Measurements from ENCODE around the gene LCE3C. TPM values are rescaled to one million over a fixed set of nuclear protein-coding genes. Genes with fewer than 3 reads are reported as not detected.
A peak's percentile ranks its signal among the peaks of the same experiment; 100 is the strongest.

LCE3C gene
- total and polyA plus RNA-seq, 7 experiments from 2014 or later = not detected

DNA sequence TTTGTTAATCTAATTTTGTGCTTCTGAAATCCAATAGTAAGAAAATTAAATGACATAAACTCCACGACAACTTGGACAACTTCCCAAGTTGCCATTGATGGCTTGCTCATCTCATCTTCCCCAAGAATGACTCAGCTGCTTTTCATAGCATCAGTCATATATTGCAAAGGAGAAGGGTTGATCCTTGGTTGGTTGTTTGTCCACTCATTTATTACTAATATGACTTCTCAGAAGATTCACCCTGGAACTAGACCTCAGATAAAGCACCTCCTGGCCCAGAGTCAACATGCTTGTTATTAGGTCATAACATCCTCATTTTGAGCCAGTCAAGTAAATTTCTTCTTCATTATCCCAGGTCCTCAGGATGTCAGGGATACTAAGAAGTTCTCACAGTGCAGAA lies 17.4 kb upstream of the LCE3C start:
- intact Hi-C loops (cut with micrococcal nuclease) = no loop called here
- H3K27ac ChIP-seq (ENCODE audit: low read depth, low read length) = no peak overlapping the region
- CTCF ChIA-PET = no interaction called here
- H3K36me3 Mint-ChIP-seq = no peaks in the 10 kb centered on the region
- peaks cover 0 to 3% of the 10 kb centered on the region in 2 donors for H3K27me3 ChIP-seq (ENCODE audit: control insufficient read depth in 2 of 2, insufficient read depth in 2 of 2, low read length in 2 of 2)
- H3K4me3 Mint-ChIP-seq = no peak overlapping the region
- peaks cover 0 to 5% (median 0%) of the 10 kb centered on the region in 7 donors for H3K4me1 Mint-ChIP-seq
- H3K9me3 ChIP-seq (ENCODE audit: control insufficient read depth in 2 of 3, low read length in 3 of 3) = no peaks in the 10 kb centered on the region
- no peak overlapping the region for H3K4me3 ChIP-seq (ENCODE audit: low read length)
- H3K27ac Mint-ChIP-seq = no peak overlapping the region
- H3K9me3 Mint-ChIP-seq = peaks cover 0 to 8% (median 0%) of the 10 kb centered on the region in 11 donors
- H3K4me1 ChIP-seq (ENCODE audit: control insufficient read depth in 2 of 2, insufficient read depth in 2 of 2, low read length in 2 of 2) = no peaks in the 10 kb centered on the region
- H3K27me3 Mint-ChIP-seq = peaks cover 4 to 35% (median 19%) of the 10 kb centered on the region in 5 donors
- no peak for ATAC-seq
- no peak for DNase-seq
- POLR2A ChIA-PET = no interaction called here
- H3K36me3 ChIP-seq (ENCODE audit: control insufficient read depth in 2 of 3, insufficient read depth in 3 of 3, low read length in 3 of 3) = no peaks in the 10 kb centered on the region

DNA sequence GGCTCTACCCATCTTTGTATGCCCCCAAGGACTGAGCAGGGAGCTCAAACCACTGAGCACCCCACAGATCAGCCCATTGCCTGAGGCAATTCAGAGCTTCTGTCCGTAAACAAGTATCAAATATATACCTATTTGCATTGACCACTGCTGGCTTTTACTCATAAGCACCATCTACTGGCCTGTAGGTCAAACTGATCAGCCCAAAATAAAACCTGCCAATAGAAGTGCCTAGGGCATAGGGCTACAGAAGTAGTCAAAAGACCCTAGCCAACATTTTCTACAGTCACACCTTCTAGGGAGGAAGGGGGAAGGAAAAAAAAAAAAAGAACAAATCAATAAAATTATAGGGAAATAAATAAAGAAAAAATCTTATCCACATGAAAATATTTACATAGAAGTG lies 14.4 kb upstream of the LCE3C start:
- Histone ChIP-seq H3K27ac (ENCODE audit: low read depth, low read length) (no peak overlapping the region), H3K4me1 (ENCODE audit: control insufficient read depth in 2 of 2, insufficient read depth in 2 of 2, low read length in 2 of 2) (no peaks in the 10 kb centered on the region), H3K4me3 (ENCODE audit: low read length) (no peak overlapping the region), H3K9me3 (ENCODE audit: control insufficient read depth in 2 of 3, low read length in 3 of 3) (no peaks in the 10 kb centered on the region), H3K27me3 (ENCODE audit: control insufficient read depth in 2 of 2, insufficient read depth in 2 of 2, low read length in 2 of 2) (no peaks in the 10 kb centered on the region), H3K36me3 (ENCODE audit: control insufficient read depth in 2 of 3, insufficient read depth in 3 of 3, low read length in 3 of 3) (no peaks in the 10 kb centered on the region)
- intact Hi-C loops (cut with micrococcal nuclease) = no loop called here
- ChIA-PET CTCF (no interaction called here), POLR2A (no interaction called here)
- Mint-ChIP-seq H3K27me3 (peaks cover 0 to 23% (median 8%) of the 10 kb centered on the region in 5 donors), H3K4me1 (no peaks in the 10 kb centered on the region), H3K36me3 (no peaks in the 10 kb centered on the region), H3K4me3 (no peak overlapping the region), H3K9me3 (peaks cover 0 to 8% (median 1%) of the 10 kb centered on the region in 11 donors), H3K27ac (no peak overlapping the region)
- no peak for ATAC-seq
- no peak for DNase-seq

DNA sequence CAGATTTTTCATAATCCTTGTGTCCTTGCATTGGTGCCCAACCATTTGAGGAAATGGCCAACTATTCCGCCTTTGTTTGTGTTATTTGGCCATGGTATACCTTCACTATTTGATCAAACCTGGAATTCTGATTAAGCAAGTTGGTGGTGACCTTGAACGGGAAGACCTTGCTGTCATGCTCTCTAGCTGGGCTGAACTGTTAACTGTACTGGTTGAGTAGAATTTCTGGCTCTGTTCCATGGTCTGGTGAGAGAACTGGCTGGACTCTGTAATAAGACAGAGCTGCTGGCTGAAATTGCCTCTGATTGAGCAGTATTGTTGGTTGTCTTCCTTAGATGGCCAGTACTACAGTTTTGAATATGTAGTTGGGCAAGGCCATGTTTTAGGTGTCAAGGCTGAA lies 3.0 kb upstream of the LCE3C start:
- H3K27ac ChIP-seq (ENCODE audit: low read depth, low read length) = no peak overlapping the region
- ChIA-PET POLR2A (no interaction called here), CTCF (no interaction called here)
- Mint-ChIP-seq H3K9me3 (peaks cover 0 to 13% (median 0%) of the 10 kb centered on the region in 11 donors), H3K36me3 (peaks cover 0 to 5% (median 0%) of the 10 kb centered on the region in 5 donors), H3K4me1 (no peaks in the 10 kb centered on the region), H3K4me3 (no peak overlapping the region), H3K27me3 (peaks cover 0 to 27% (median 9%) of the 10 kb centered on the region in 5 donors), H3K27ac (no peak overlapping the region)
- H3K27me3 ChIP-seq (ENCODE audit: control insufficient read depth in 2 of 2, insufficient read depth in 2 of 2, low read length in 2 of 2) = no peaks in the 10 kb centered on the region
- ATAC-seq (no peak), DNase-seq (no peak)
- H3K36me3 ChIP-seq (ENCODE audit: control insufficient read depth in 2 of 3, insufficient read depth in 3 of 3, low read length in 3 of 3) = no peaks in the 10 kb centered on the region
- no peaks in the 10 kb centered on the region for H3K9me3 ChIP-seq (ENCODE audit: control insufficient read depth in 2 of 3, low read length in 3 of 3)
- intact Hi-C loops (cut with micrococcal nuclease) = no loop called here
- no peaks in the 10 kb centered on the region for H3K4me1 ChIP-seq (ENCODE audit: control insufficient read depth in 2 of 2, insufficient read depth in 2 of 2, low read length in 2 of 2)
- H3K4me3 ChIP-seq (ENCODE audit: low read length) = no peak overlapping the region

DNA sequence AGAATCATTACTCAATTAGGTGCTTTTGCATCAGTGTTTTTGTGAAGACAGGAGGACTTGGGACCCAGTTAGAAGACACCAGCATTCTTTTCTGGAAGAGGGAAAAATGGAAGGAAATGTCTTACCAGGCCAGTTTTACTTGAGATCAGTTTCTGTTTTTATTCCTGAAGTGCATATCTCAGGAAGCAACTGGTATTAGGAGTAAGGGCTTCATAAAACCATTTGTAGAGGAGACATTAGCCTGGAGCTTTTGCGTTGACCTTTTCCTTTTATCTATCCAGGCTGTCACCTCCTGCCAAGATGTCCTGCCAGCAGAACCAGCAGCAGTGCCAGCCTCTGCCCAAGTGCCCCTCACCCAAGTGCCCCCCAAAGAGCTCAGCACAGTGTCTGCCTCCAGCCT lies 13.5 kb downstream of the LCE3C start, which contains the start of gene LCE3B:
Gene LCE3B, plus strand, starts transcription at position 301 of the 400 bp plus-strand sequence. Its CDS starts 0 bp downstream, at position 301.
- Histone ChIP-seq H3K9me3 (ENCODE audit: control insufficient read depth in 2 of 3, low read length in 3 of 3) (peaks cover 0 to 2% (median 0%) of the 10 kb centered on the region in 3 experiments), H3K4me1 (ENCODE audit: control insufficient read depth in 2 of 2, insufficient read depth in 2 of 2, low read length in 2 of 2) (no peaks in the 10 kb centered on the region), H3K36me3 (ENCODE audit: control insufficient read depth in 2 of 3, insufficient read depth in 3 of 3, low read length in 3 of 3) (no peaks in the 10 kb centered on the region), H3K27ac (ENCODE audit: low read depth, low read length) (no peak within 1 kb of the TSS), H3K27me3 (ENCODE audit: control insufficient read depth in 2 of 2, insufficient read depth in 2 of 2, low read length in 2 of 2) (no peaks in the 10 kb centered on the region), H3K4me3 (ENCODE audit: low read length) (no peak within 1 kb of the TSS)
- H3K27me3 Mint-ChIP-seq = peaks cover 0 to 53% (median 12%) of the 10 kb centered on the region in 5 donors
- peaks cover 0 to 10% (median 5%) of the 10 kb centered on the region in 11 donors for H3K9me3 Mint-ChIP-seq
- ChIA-PET POLR2A (no interaction called here), CTCF (no interaction called here)
- intact Hi-C loops (cut with micrococcal nuclease) = no loop called here
- H3K36me3 Mint-ChIP-seq = peaks cover 0 to 3% (median 0%) of the 10 kb centered on the region in 5 donors
- ATAC-seq (no peak), DNase-seq (no peak)
- no peaks in the 10 kb centered on the region for H3K4me1 Mint-ChIP-seq
- H3K4me3 Mint-ChIP-seq = no peak within 1 kb of the TSS
- H3K27ac Mint-ChIP-seq = no peak within 1 kb of the TSS

DNA sequence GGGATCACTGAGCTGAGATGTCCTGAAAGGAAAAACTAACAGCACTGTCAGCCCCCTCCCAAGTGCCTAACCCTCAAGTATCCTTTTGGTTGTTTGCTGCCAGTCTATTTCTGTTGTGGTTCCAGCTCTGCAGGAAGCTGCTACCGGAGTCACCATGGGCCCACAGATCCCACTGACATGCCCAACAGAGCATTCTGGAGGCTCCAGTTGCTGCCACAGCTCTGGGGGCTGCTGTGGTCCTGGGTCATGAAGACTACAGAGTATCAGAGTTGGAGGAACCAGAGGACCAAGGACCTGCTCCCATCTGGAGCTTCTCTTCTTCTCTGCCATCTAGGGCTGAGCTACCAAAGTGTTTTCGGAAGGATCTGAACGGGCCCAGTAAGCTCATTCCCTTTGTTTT lies 22.0 kb downstream of the LCE3C start:
- Mint-ChIP-seq H3K4me1 (peaks cover 0 to 4% (median 0%) of the 10 kb centered on the region in 7 donors), H3K27me3 (peaks cover 9 to 47% (median 23%) of the 10 kb centered on the region in 5 donors), H3K9me3 (peaks cover 6 to 15% (median 11%) of the 10 kb centered on the region in 11 donors), H3K27ac (peak overlapping the region in 1 of 9 donors; percentile 60), H3K4me3 (no peak overlapping the region), H3K36me3 (peaks cover 0 to 5% (median 0%) of the 10 kb centered on the region in 5 donors)
- DNase-seq (no peak), ATAC-seq (no peak)
- Histone ChIP-seq H3K27ac (ENCODE audit: low read depth, low read length) (no peak overlapping the region), H3K36me3 (ENCODE audit: control insufficient read depth in 2 of 3, insufficient read depth in 3 of 3, low read length in 3 of 3) (no peaks in the 10 kb centered on the region), H3K4me3 (ENCODE audit: low read length) (no peak overlapping the region), H3K9me3 (ENCODE audit: control insufficient read depth in 2 of 3, low read length in 3 of 3) (peaks cover 0 to 10% (median 0%) of the 10 kb centered on the region in 3 experiments), H3K4me1 (ENCODE audit: control insufficient read depth in 2 of 2, insufficient read depth in 2 of 2, low read length in 2 of 2) (no peaks in the 10 kb centered on the region), H3K27me3 (ENCODE audit: control insufficient read depth in 2 of 2, insufficient read depth in 2 of 2, low read length in 2 of 2) (no peaks in the 10 kb centered on the region)
- ChIA-PET CTCF (no interaction called here), POLR2A (no interaction called here)
- intact Hi-C loops (cut with micrococcal nuclease) = no loop called here

DNA sequence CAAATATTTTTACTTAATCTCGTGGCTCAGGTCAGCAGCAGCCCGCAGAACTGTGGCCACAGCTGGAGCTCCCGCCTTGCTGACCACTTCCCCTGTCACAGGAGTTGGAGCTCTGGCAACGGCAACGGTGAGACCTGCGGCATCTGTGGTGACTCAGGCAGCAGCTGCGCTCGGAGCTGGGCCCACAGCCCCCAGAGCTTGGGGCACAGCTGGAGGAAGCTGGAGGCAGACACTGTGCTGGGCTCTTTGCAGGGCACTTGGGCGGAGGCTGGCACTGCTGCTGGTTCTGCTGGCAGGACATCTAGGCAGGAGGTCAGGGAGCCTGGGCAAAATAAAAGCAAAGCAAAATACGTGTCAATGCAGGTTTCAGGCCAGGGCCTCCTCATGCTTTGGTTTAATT lies 22.8 kb downstream of the LCE3C start, which contains the start of gene LCE3A:
Gene LCE3A, minus strand, starts transcription at position 301 of the 400 bp plus-strand sequence. Its CDS starts 0 bp downstream, at position 301.
- ATAC-seq = no peak
- Mint-ChIP-seq H3K27ac (peak within 1 kb of the TSS in 1 of 9 donors; percentile 60), H3K27me3 (peaks cover 9 to 53% (median 31%) of the 10 kb centered on the region in 5 donors), H3K9me3 (peaks cover 5 to 14% (median 7%) of the 10 kb centered on the region in 11 donors), H3K36me3 (peaks cover 0 to 5% (median 0%) of the 10 kb centered on the region in 5 donors), H3K4me3 (no peak within 1 kb of the TSS), H3K4me1 (peaks cover 0 to 4% (median 0%) of the 10 kb centered on the region in 7 donors)
- intact Hi-C loops (cut with micrococcal nuclease) = no loop called here
- H3K27me3 ChIP-seq (ENCODE audit: control insufficient read depth in 2 of 2, insufficient read depth in 2 of 2, low read length in 2 of 2) = no peaks in the 10 kb centered on the region
- DNase-seq = no peak
- POLR2A ChIA-PET = no interaction called here
- no peaks in the 10 kb centered on the region for H3K4me1 ChIP-seq (ENCODE audit: control insufficient read depth in 2 of 2, insufficient read depth in 2 of 2, low read length in 2 of 2)
- no peak within 1 kb of the TSS for H3K4me3 ChIP-seq (ENCODE audit: low read length)
- H3K9me3 ChIP-seq (ENCODE audit: control insufficient read depth in 2 of 3, low read length in 3 of 3) = peaks cover 0 to 10% (median 0%) of the 10 kb centered on the region in 3 experiments
- H3K36me3 ChIP-seq (ENCODE audit: control insufficient read depth in 2 of 3, insufficient read depth in 3 of 3, low read length in 3 of 3) = no peaks in the 10 kb centered on the region
- H3K27ac ChIP-seq (ENCODE audit: low read depth, low read length) = no peak within 1 kb of the TSS
- CTCF ChIA-PET = no interaction called here

DNA sequence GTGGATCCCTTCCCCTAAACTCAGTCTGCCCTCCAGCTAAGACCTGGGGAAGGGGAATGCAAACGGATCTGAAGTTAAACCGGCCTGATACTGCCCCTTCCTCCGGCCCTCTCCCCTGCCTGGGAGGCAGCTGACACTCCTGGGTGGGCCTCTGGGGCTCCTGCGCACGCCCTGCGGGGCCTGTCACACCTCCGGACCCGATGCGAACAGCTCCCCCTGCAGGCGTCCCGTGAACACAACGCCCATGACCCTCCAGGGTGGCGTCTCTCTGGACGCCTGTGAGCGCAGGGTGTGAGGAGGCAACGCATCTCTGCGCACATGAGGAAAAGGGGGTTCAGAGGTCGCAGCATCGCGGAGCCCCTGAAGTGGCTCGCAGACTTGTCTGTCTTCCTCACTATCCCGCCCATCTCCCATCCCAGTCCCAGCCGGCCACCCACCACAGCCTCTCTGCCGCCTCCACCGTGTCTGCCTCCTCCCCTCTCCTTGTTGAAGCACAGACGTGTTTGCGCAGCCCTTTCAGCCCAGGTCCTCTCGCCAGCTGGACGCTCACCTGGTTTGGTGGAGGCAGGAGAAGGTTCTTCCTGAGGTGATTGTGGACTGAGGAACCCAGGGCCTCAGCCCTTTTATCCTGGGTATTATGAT lies 23.3 kb downstream of the LCE3C start:
- no peaks in the 10 kb centered on the region for H3K4me1 ChIP-seq (ENCODE audit: control insufficient read depth in 2 of 2, insufficient read depth in 2 of 2, low read length in 2 of 2)
- ChIA-PET CTCF (no interaction called here), POLR2A (no interaction called here)
- no peak overlapping the region for H3K27ac Mint-ChIP-seq
- no peak overlapping the region for H3K4me3 Mint-ChIP-seq
- peaks cover 0 to 10% (median 0%) of the 10 kb centered on the region in 3 experiments for H3K9me3 ChIP-seq (ENCODE audit: control insufficient read depth in 2 of 3, low read length in 3 of 3)
- intact Hi-C loops (cut with micrococcal nuclease) = no loop called here
- DNase-seq = no peak
- peaks cover 3 to 12% (median 6%) of the 10 kb centered on the region in 11 donors for H3K9me3 Mint-ChIP-seq
- H3K4me1 Mint-ChIP-seq = peaks cover 0 to 4% (median 0%) of the 10 kb centered on the region in 7 donors
- no peaks in the 10 kb centered on the region for H3K27me3 ChIP-seq (ENCODE audit: control insufficient read depth in 2 of 2, insufficient read depth in 2 of 2, low read length in 2 of 2)
- H3K27me3 Mint-ChIP-seq = peaks cover 9 to 58% (median 34%) of the 10 kb centered on the region in 5 donors
- no peaks in the 10 kb centered on the region for H3K36me3 ChIP-seq (ENCODE audit: control insufficient read depth in 2 of 3, insufficient read depth in 3 of 3, low read length in 3 of 3)
- H3K27ac ChIP-seq (ENCODE audit: low read depth, low read length) = no peak overlapping the region
- H3K4me3 ChIP-seq (ENCODE audit: low read length) = no peak overlapping the region
- H3K36me3 Mint-ChIP-seq = peaks cover 0 to 4% (median 0%) of the 10 kb centered on the region in 5 donors
- no peak for ATAC-seq
